Endothelial cell of umbilical vein (primary cell): ENCODE measurements around the gene PRKD1. TPM values are rescaled to one million over a fixed set of nuclear protein-coding genes. Genes with fewer than 3 reads are reported as not detected.
"Not testable (repeated sequence)": the region's sequence is repeated elsewhere in the genome, so short reads cannot be mapped to it uniquely, and the experiment has no call there.

ENCODE experiments used
- BruUV-seq: library from RNA; stranded (reverse); fragments of 400-500 nt; replicated peaks from 2 replicates; lab custom pipeline; 2021; lab: Mats Ljungman, UMichigan
- CTCF ChIA-PET: fragments of 300-600, 350-600 bp; sonication (Branson Sonifier 250); formaldehyde crosslinking; loops from one replicate; lab custom pipeline; 2021; ENCODE audit warnings: antibody characterized with exemption, inconsistent platforms; lab: Charles Lee
- POLR2A ChIA-PET: fragments of 300-600, 350-600 bp; sonication (Branson Sonifier 250); formaldehyde crosslinking; loops from one replicate; lab custom pipeline; 2021; ENCODE audit warnings: antibody characterized with exemption, inconsistent platforms; lab: Charles Lee
- DNase-seq: peaks from one replicate; pipeline ENCODE4 v3.0.0-alpha.2; 2011; ENCODE audit warnings: low read depth, low spot score
- FAIRE-seq: peaks from 2 replicates; lab custom pipeline; 2011; peaks lifted over from hg19 to GRCh38; lab: Jason Lieb, UNC
- H2AFZ ChIP-seq: 2 replicates; pipeline ENCODE4 v1.6.0; 2012; ENCODE audit warnings: low read depth, low read length, control low read depth, inconsistent platforms
- H3K27ac ChIP-seq: 2 replicates; pipeline ENCODE4 v1.5.1; 2011; ENCODE audit warnings: low read depth, mild to moderate bottlenecking, control low read depth, low read length, moderate library complexity; ENCODE audit not compliant: insufficient read depth
- H3K27me3 ChIP-seq, 2 experiments: 2 replicates each; pipeline versions ENCODE4 v1.6.0 to v1.6.1; 2011; ENCODE audit warnings: low read length in 2 of 2, mixed read lengths in 1 of 2; ENCODE audit not compliant: control insufficient read depth in 2 of 2, insufficient read depth in 2 of 2
- H3K36me3 ChIP-seq, 2 experiments: 2 replicates in 1 of 2; 3 replicates in 1 of 2; pipeline ENCODE4 v1.5.1; 2011; ENCODE audit warnings: low read length in 2 of 2, mild to moderate bottlenecking in 1 of 2, moderate library complexity in 1 of 2; ENCODE audit not compliant: control insufficient read depth in 2 of 2, insufficient read depth in 2 of 2; ENCODE audit errors: extremely low read depth in 1 of 2
- H3K4me1 ChIP-seq: 3 replicates; pipeline ENCODE4 v1.5.1; 2011; ENCODE audit warnings: mild to moderate bottlenecking, low read length; ENCODE audit not compliant: control insufficient read depth, insufficient read depth; ENCODE audit errors: extremely low read depth
- H3K4me2 ChIP-seq: 2 replicates; pipeline ENCODE4 v1.6.1; 2011; ENCODE audit warnings: low read length, control low read depth, mixed read lengths; ENCODE audit not compliant: insufficient read depth
- H3K4me3 ChIP-seq, 3 experiments: fragments of 200-600 bp in 1 of 3; sonication (generic), shearing (Covaris generic) in 1 of 3; replicated peaks in 1 of 3; 2 replicates each; pipeline ENCODE4 v1.5.1; 2011 to 2016; ENCODE audit warnings: control low read depth in 3 of 3, low read length in 3 of 3, mild to moderate bottlenecking in 2 of 3, inconsistent platforms in 1 of 3, low read depth in 1 of 3, moderate library complexity in 1 of 3; ENCODE audit not compliant: insufficient read depth in 1 of 3
- H3K79me2 ChIP-seq: 2 replicates; pipeline ENCODE4 v1.6.0; 2012; ENCODE audit warnings: low read length, inconsistent platforms; ENCODE audit not compliant: control insufficient read depth, insufficient read depth
- H3K9ac ChIP-seq: replicated peaks from 2 replicates; pipeline ENCODE3; 2011; ENCODE audit warnings: low read length, control low read depth; ENCODE audit not compliant: insufficient read depth; ENCODE audit errors: extremely low read depth
- H3K9me1 ChIP-seq: replicated peaks from 3 replicates; pipeline ENCODE4 v1.6.0; 2011; ENCODE audit warnings: mild to moderate bottlenecking, low read length; ENCODE audit not compliant: control insufficient read depth, insufficient read depth; ENCODE audit errors: extremely low read depth
- H3K9me3 ChIP-seq: replicated peaks from 2 replicates; pipeline ENCODE4 v1.5.1; 2012; ENCODE audit warnings: low read length, inconsistent platforms; ENCODE audit not compliant: control insufficient read depth, insufficient read depth
- H4K20me1 ChIP-seq: replicated peaks from 2 replicates; pipeline ENCODE3; 2011; ENCODE audit warnings: mild to moderate bottlenecking, low read length; ENCODE audit not compliant: control insufficient read depth, insufficient read depth; ENCODE audit errors: extremely low read depth
- EZH2 ChIP-seq: IDR thresholded peaks from 2 replicates; pipeline ENCODE4 v1.6.1; 2012; ENCODE audit warnings: borderline replicate concordance, low read depth, mild to moderate bottlenecking, moderate library complexity, low read length, inconsistent platforms; ENCODE audit not compliant: severe bottlenecking
- FOS ChIP-seq: IDR thresholded peaks from 2 replicates; pipeline ENCODE4 v1.6.1; 2011; ENCODE audit warnings: mild to moderate bottlenecking, low read length, moderate library complexity, borderline replicate concordance; ENCODE audit not compliant: insufficient read depth
- GATA2 ChIP-seq: IDR thresholded peaks from 2 replicates; pipeline ENCODE4 v1.7.0; 2011; ENCODE audit warnings: low read depth, mild to moderate bottlenecking, moderate library complexity, mixed read lengths, low read length; ENCODE audit not compliant: insufficient read length, insufficient read depth
- JUN ChIP-seq: IDR thresholded peaks from 2 replicates; pipeline ENCODE4 v1.6.1; 2011; ENCODE audit warnings: borderline replicate concordance, low read depth; ENCODE audit not compliant: insufficient read length, insufficient read depth
- MYC ChIP-seq: IDR thresholded peaks from one replicate; pipeline ENCODE4 v1.6.1; 2011; ENCODE audit warnings: mild to moderate bottlenecking, low read depth, low read length
- POLR2A ChIP-seq: IDR thresholded peaks from 2 replicates; pipeline ENCODE4 v1.6.1; 2012; ENCODE audit warnings: low read depth, mild to moderate bottlenecking, control low read depth, low read length
- POLR2AphosphoS5 ChIP-seq: IDR thresholded peaks from 2 replicates; pipeline ENCODE4 v1.6.1; 2012; ENCODE audit warnings: low read depth, mild to moderate bottlenecking, control low read depth, low read length, moderate library complexity; ENCODE audit not compliant: insufficient read depth
- dilution Hi-C: fragments of 300-500 bp; cut with MboI; formaldehyde crosslinking; loops from one replicate; pipeline ENCODE4 v1.15.0; 2019; ENCODE audit warnings: low sequenced_read_pairs; ENCODE audit not compliant: extremely low pct_ligation_motif_present
- intact Hi-C: fragments of 100-400 bp; cut with micrococcal nuclease; formaldehyde crosslinking; loops from one replicate; pipeline ENCODE4 v1.10.0; 2022
- polyA plus RNA-seq, 4 experiments: library from polyadenylated mRNA; depleted of rRNA in 3 of 4; stranded (reverse) in 3 of 4; unstranded in 1 of 4; fragments of >200 nt; gene quantifications; 2 replicates each; pipeline versions ENCODE4 v1.2.1 to v1.2.3, GENCODE V29; 2011 to 2012; ENCODE audit warnings: missing spikeins in 1 of 4
- total RNA-seq: library from RNA; stranded (reverse); gene quantifications from 2 replicates; pipeline ENCODE4 v1.2.3, GENCODE V29; 2021
- TF ChIP-seq, protein P1 (sequence below): IDR thresholded peaks from 2 replicates; pipeline ENCODE4 v1.6.1; 2011; ENCODE audit not compliant: insufficient read depth, insufficient read length
- TF ChIP-seq, protein P2 (sequence below), 2 donors: IDR thresholded peaks; 1 replicate in 1 of 2; 2 replicates in 1 of 2; pipeline ENCODE4 v1.5.1; 2011; ENCODE audit warnings: low read length in 2 of 2, mild to moderate bottlenecking in 2 of 2, moderate library complexity in 2 of 2, control low read depth in 1 of 2, inconsistent platforms in 1 of 2, low read depth in 1 of 2; ENCODE audit not compliant: insufficient read depth in 1 of 2; ENCODE audit errors: extremely low read depth in 1 of 2

The PRKD1 gene
- total and polyA plus RNA-seq, 2 donors (not counting 3 experiments of a cell fraction or from before 2014, with no cell fraction given) = 3.9 to 10.9 TPM

DNA sequence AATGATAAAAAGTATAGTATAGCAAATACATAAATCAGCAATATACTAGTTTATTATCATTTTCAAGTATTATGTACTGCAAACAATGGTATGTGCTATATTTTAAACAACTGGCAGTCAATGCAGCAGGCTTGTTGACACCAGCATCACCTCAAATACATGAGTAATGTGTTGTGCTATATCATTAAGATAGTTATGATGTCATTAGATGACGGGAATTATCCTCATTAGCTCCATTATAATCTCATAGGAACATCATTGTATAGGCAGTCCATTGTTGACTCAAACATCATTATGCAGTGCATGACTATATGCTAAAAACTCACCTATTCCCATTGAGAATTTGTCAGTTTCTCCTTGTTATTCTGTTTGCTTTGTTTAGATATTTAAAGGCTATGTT lies 85.4 kb downstream of the PRKD1 start:
- Histone ChIP-seq H3K36me3 (no peaks in the 10 kb centered on the region), H3K9me3 (peaks cover 4% of the 10 kb centered on the region), H3K4me3 (no peak overlapping the region), H3K4me2 (no peak overlapping the region), H3K27me3 (no peaks in the 10 kb centered on the region), H3K4me1 (no peaks in the 10 kb centered on the region), H4K20me1 (no peaks in the 10 kb centered on the region), H3K9me1 (no peaks in the 10 kb centered on the region), H3K79me2 (no peaks in the 10 kb centered on the region), H3K9ac (no peak overlapping the region), H2AFZ (no peak overlapping the region), H3K27ac (no peak overlapping the region)
- FAIRE-seq (no peak), DNase-seq (no peak)
- ChIA-PET POLR2A (no interaction called here), CTCF (no interaction called here)
- dilution Hi-C loops = no loop called here
- intact Hi-C loops = no loop called here
- no TSS peak for BruUV-seq
- TF ChIP-seq, protein P1, sequence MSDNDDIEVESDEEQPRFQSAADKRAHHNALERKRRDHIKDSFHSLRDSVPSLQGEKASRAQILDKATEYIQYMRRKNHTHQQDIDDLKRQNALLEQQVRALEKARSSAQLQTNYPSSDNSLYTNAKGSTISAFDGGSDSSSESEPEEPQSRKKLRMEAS = no peak
- TF ChIP-seq EZH2 (no peak), POLR2AphosphoS5 (no peak), MYC (no peak), JUN (no peak), FOS (no peak), POLR2A (no peak), GATA2 (no peak)
- TF ChIP-seq, protein P2, sequence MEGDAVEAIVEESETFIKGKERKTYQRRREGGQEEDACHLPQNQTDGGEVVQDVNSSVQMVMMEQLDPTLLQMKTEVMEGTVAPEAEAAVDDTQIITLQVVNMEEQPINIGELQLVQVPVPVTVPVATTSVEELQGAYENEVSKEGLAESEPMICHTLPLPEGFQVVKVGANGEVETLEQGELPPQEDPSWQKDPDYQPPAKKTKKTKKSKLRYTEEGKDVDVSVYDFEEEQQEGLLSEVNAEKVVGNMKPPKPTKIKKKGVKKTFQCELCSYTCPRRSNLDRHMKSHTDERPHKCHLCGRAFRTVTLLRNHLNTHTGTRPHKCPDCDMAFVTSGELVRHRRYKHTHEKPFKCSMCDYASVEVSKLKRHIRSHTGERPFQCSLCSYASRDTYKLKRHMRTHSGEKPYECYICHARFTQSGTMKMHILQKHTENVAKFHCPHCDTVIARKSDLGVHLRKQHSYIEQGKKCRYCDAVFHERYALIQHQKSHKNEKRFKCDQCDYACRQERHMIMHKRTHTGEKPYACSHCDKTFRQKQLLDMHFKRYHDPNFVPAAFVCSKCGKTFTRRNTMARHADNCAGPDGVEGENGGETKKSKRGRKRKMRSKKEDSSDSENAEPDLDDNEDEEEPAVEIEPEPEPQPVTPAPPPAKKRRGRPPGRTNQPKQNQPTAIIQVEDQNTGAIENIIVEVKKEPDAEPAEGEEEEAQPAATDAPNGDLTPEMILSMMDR (IDR thresholded peaks at IDR 0.05; ENCODE audit: extremely low read depth in 1 of 2, insufficient read depth in 1 of 2, low read depth in 1 of 2, low read length in 2 of 2) = no peak

DNA sequence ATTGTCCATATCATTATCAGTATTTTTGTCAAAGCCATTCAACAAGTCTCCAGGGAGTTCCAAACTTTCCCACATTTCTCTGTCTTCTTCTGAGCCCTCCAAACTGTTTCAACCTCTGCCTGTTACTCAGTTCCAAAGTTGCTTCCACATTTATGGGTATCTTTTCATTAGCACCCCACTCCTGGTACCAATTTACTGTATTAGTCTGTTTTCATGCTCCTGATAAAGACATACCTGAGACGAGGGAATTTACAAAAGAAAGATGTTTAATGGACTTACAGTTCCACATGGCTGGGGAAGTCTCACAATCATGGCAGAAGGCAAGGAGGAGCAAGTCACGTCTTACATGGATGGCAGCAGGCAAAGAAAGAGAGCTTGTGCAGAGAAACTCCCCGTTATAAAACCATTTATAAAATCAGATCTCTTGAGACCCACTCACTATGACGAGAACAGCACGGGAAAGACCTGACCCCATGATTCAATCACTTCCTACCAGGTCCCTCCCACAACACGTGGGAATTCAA lies 87.2 kb downstream of the PRKD1 start:
- H3K9me3 ChIP-seq, POLR2A ChIA-PET, BruUV-seq, CTCF ChIA-PET, H3K4me2 ChIP-seq, H3K27ac ChIP-seq, dilution Hi-C loops, H3K9me1 ChIP-seq, DNase-seq, H3K4me1 ChIP-seq, FAIRE-seq, H3K79me2 ChIP-seq, H3K36me3 ChIP-seq, H3K4me3 ChIP-seq, H3K9ac ChIP-seq, H4K20me1 ChIP-seq, intact Hi-C loops, H2AFZ ChIP-seq, H3K27me3 ChIP-seq: not testable (repeated sequence)

DNA sequence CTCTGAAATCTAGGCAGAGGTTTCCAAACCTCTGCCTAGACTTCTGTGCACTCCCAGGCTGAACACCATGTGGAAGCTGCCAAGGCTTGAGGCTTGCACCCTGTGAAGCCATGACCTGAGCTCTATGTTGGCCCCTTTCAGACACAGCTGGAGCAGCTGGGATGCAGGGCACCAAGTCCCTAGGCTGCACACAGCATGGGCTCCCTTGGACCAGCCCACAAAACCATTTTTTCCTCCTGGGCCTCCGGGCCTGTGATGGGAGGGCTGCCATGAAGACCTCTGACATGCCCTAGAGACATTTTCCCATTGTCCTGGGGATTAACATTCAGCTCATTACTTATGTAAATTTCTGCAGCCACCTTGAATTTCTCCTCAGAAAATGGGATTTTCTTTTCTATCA lies 88.0 kb downstream of the PRKD1 start:
- H3K27me3 ChIP-seq, dilution Hi-C loops, intact Hi-C loops, H3K9ac ChIP-seq, H3K4me2 ChIP-seq, POLR2A ChIA-PET, H3K9me3 ChIP-seq, H3K4me1 ChIP-seq, DNase-seq, H4K20me1 ChIP-seq, H3K36me3 ChIP-seq, BruUV-seq, H3K4me3 ChIP-seq, CTCF ChIA-PET, H3K27ac ChIP-seq, H2AFZ ChIP-seq, H3K9me1 ChIP-seq, H3K79me2 ChIP-seq, FAIRE-seq: not testable (repeated sequence)
